Left lung (tissue), 10 donors: Measurements from ENCODE around the gene MAU2. TPM values are rescaled to one million over a fixed set of nuclear protein-coding genes. Genes with fewer than 3 reads are reported as not detected.
A peak's percentile ranks its signal among the peaks of the same experiment; 100 is the strongest.

Source experiments
- ATAC-seq: fragments of 200-7000 bp; cut with Tn5 transposase; one replicate; pipeline ENCODE4 v1.9.1; 2020; ENCODE audit warnings: moderate library complexity
- DNase-seq, 4 donors: peaks; one replicate each; pipeline ENCODE4 v3.0.0-alpha.2; 2013 to 2020
- H3K27ac ChIP-seq, 2 donors: fragments of 200-600 bp; sonication (generic) in 1 of 2; one replicate each; pipeline versions ENCODE4 v1.5.0 to v1.8.0; 2020 to 2021
- H3K27me3 ChIP-seq, 2 donors: fragments of 200-600 bp; sonication (generic) in 1 of 2; one replicate each; pipeline versions ENCODE4 v1.5.0 to v1.8.0; 2020 to 2021
- H3K36me3 ChIP-seq, 2 donors: fragments of 200-600 bp; sonication (generic) in 1 of 2; one replicate each; pipeline versions ENCODE4 v1.5.0 to v1.8.0; 2020 to 2021
- H3K4me1 ChIP-seq, 2 donors: fragments of 200-600 bp; one replicate each; pipeline ENCODE4 v1.8.0; 2021
- H3K4me3 ChIP-seq, 2 donors: fragments of 200-600 bp; sonication (generic) in 1 of 2; one replicate each; pipeline versions ENCODE4 v1.5.0 to v1.8.0; 2020 to 2021; ENCODE audit warnings: mild to moderate bottlenecking in 1 of 2
- H3K9me3 ChIP-seq, 2 donors: fragments of 200-600 bp; sonication (generic) in 1 of 2; one replicate each; pipeline versions ENCODE4 v1.5.0 to v1.8.0; 2020 to 2021
- CTCF ChIP-seq, 2 donors: fragments of 200-600 bp; sonication (generic) in 1 of 2; IDR thresholded peaks; one replicate each; pipeline versions ENCODE4 v1.5.0 to v1.8.0; 2021; ENCODE audit warnings: antibody characterized with exemption in 2 of 2
- intact Hi-C, 2 donors: fragments of 100-400 bp; cut with DNase I; formaldehyde crosslinking; loops; one replicate each; pipeline versions ENCODE4 v1.11.2 to v1.14.2; 2022
- polyA plus RNA-seq, 6 donors: library from polyadenylated mRNA; unstranded; fragments of 120-200 nt; gene quantifications; one replicate each; pipeline ENCODE4 v1.2.1, GENCODE V29; 2013; ENCODE audit not compliant: insufficient read length in 6 of 6
- total RNA-seq, 2 donors: library from RNA; stranded (reverse); fragmentation: NEBNext Ultra II Directional; extraction: Animal tissue kit (Norgen Biotek cat#: 25700); gene quantifications; one replicate each; pipeline ENCODE4 v1.2.1, GENCODE V29; 2021
- donor health status: DM: no; HTN: yes; CAD: no.
- donor health status: DM: no; HTN: no; CAD: no.

The MAU2 gene
- total and polyA plus RNA-seq, 8 donors = 46.7 to 80.3 (median 65.3) TPM

- peaks cover 8 to 58% of the 10 kb centered on the region in 2 donors for H3K4me1 ChIP-seq
- no peaks in the 10 kb centered on the region for H3K9me3 ChIP-seq
- TF ChIP-seq CTCF (IDR thresholded peaks at IDR 0.05) = no peak
- intact Hi-C loops = no loop called here
- H3K27me3 ChIP-seq = no peaks in the 10 kb centered on the region
- DNase-seq = peak in 2 of 4 donors; percentile 56 to 77
- no peak overlapping the region for H3K27ac ChIP-seq
- ATAC-seq = no peak
- no peaks in the 10 kb centered on the region for H3K36me3 ChIP-seq
- H3K4me3 ChIP-seq = no peak overlapping the region
Measured at GRCh38 chr19:19399733-19400433, 79.3 kb downstream of the MAU2 start.

- intact Hi-C loops = no loop called here
Measured at GRCh38 chr19:19402656-19403372, 82.2 kb downstream of the MAU2 start.

GRCh38 chr19:19403373-19403901 is 82.8 kb downstream of the MAU2 start:
- Histone ChIP-seq H3K27ac (peak overlapping the region; percentile 21 to 88), H3K36me3 (no peaks in the 10 kb centered on the region), H3K4me1 (peaks cover 12 to 64% of the 10 kb centered on the region in 2 donors), H3K9me3 (no peaks in the 10 kb centered on the region), H3K4me3 (no peak overlapping the region), H3K27me3 (no peaks in the 10 kb centered on the region)
- ATAC-seq (peak; percentile 0), DNase-seq (no peak)
- intact Hi-C loops = no loop called here
- no peak for TF ChIP-seq CTCF (IDR thresholded peaks at IDR 0.05)

More at GRCh38 chr19:19402656-19403372, 82.2 kb downstream of the MAU2 start:
- Histone ChIP-seq H3K4me1 (peaks cover 12 to 58% of the 10 kb centered on the region in 2 donors), H3K27ac (peak overlapping the region; percentile 21 to 88), H3K9me3 (no peaks in the 10 kb centered on the region), H3K27me3 (no peaks in the 10 kb centered on the region), H3K36me3 (no peaks in the 10 kb centered on the region), H3K4me3 (no peak overlapping the region)
- DNase-seq = no peak
- no peak for TF ChIP-seq CTCF (IDR thresholded peaks at IDR 0.05)
- no peak for ATAC-seq

DNA sequence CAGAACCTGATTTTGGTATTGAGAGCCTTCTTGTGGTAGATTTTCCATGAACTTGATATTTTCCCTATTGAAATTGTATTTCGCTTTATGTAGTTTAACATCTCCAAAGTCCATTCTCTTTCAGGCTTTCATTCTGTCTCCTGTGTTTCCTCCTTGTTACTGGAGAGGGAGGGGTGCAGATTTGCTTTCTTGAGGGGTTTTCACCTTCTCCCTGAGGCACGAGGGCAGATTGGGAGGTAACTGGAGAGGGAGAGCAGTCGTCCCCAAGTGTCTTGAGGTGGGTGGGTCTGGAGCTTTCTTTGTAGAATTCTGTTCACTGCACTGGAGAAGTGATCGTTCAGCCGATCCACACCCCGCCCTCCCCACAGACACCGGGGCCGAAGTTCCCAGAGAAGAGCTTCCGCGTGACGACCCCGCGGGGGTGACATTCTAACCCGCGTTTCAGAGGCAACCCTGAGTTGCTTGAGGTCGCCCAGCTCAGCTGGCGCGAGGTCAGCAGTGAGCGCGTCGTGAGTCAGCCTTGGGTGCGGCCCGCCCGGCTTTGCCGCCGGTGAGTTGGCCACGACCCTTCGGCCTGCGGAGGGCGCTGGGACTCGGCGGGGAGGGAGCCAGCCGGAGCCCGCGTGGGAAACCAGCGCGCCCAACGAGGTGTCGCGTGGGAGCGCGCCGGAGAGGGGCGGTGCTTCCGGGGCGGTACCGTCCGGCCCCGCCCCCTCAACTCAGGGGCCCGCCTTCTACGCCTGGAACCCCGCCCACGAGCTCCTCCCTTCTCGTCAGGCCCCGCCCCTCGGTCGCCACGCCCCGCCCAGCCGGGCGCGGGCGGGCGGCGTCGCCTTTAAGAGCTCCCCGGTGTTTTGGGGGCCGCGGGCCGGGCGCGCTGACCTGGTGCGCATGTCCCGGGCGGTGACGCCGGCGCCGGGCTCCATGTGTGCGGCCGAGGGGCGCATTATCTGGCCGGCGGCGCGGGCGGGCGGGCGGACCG is 84.5 kb downstream of the MAU2 start, which contains the start of gene GATAD2A:
TSS of gene GATAD2A (plus strand) at position 797 of the 982 bp plus-strand sequence. CDS start 59,671 bp downstream, outside the sequence.
- H3K27me3 ChIP-seq = no peaks in the 10 kb centered on the region
- intact Hi-C loops = no loop called here

More for the DNA sequence above, 84.5 kb downstream of the MAU2 start, which contains the start of gene GATAD2A:
- Histone ChIP-seq H3K4me1 (peaks cover 17 to 67% of the 10 kb centered on the region in 2 donors), H3K27ac (peak within 1 kb of the TSS; percentile 88 to 91), H3K9me3 (no peaks in the 10 kb centered on the region), H3K4me3 (peak within 1 kb of the TSS; percentile 75 to 94), H3K36me3 (no peaks in the 10 kb centered on the region)
- ATAC-seq (peak; percentile 95), DNase-seq (peak; percentile 92 to 97 (median 94))
- TF ChIP-seq CTCF (IDR thresholded peaks at IDR 0.05) = peak in 1 of 2 donors; percentile 33
